Left ventricle myocardium inferior (tissue), 1 donor: Measurements from ENCODE around the gene MKRN1. TPM values are rescaled to one million over a fixed set of nuclear protein-coding genes. Genes with fewer than 3 reads are reported as not detected.
"Not testable (repeated sequence)": the region's sequence is repeated elsewhere in the genome, so short reads cannot be mapped to it uniquely, and the experiment has no call there.

Experiments used
- DNase-seq: peaks from one replicate; pipeline ENCODE4 v3.0.0-alpha.2; 2020
- H3K27ac ChIP-seq: fragments of 200-600 bp; replicated peaks from 2 replicates; pipeline ENCODE4 v1.8.0; 2021
- H3K27me3 ChIP-seq: fragments of 200-600 bp; 2 replicates; pipeline ENCODE4 v1.8.0; 2021; ENCODE audit warnings: low read depth
- H3K36me3 ChIP-seq: fragments of 200-600 bp; 2 replicates; pipeline ENCODE4 v1.8.0; 2021
- H3K4me1 ChIP-seq: fragments of 200-600 bp; 2 replicates; pipeline ENCODE4 v1.8.0; 2021
- H3K4me3 ChIP-seq: fragments of 200-600 bp; 2 replicates; pipeline ENCODE4 v1.8.0; 2021; ENCODE audit warnings: mild to moderate bottlenecking, moderate library complexity
- H3K9me3 ChIP-seq: fragments of 200-600 bp; replicated peaks from 2 replicates; pipeline ENCODE4 v1.8.0; 2021
- intact Hi-C: fragments of 100-400 bp; cut with micrococcal nuclease; formaldehyde crosslinking; loops from one replicate; pipeline ENCODE4 v1.11.0; 2022
- total RNA-seq: library from RNA; stranded (reverse); fragmentation: NEBNext Ultra II Directional; extraction: Animal tissue kit (Norgen Biotek cat#: 25700); gene quantifications from one replicate; pipeline ENCODE4 v1.2.1, GENCODE V29; 2021
- TF ChIP-seq, protein P1 (sequence below): fragments of 200-600 bp; IDR thresholded peaks from 2 replicates; pipeline ENCODE4 v1.8.0; 2021; ENCODE audit warnings: antibody characterized with exemption, mild to moderate bottlenecking, borderline replicate concordance
- donor health status: DM: no; HTN: yes; CAD: no; lungs with severe emphysema.

The MKRN1 gene
- total RNA-seq, 1 donor from 2014 or later = 90.0 TPM

- TF ChIP-seq, protein P1, sequence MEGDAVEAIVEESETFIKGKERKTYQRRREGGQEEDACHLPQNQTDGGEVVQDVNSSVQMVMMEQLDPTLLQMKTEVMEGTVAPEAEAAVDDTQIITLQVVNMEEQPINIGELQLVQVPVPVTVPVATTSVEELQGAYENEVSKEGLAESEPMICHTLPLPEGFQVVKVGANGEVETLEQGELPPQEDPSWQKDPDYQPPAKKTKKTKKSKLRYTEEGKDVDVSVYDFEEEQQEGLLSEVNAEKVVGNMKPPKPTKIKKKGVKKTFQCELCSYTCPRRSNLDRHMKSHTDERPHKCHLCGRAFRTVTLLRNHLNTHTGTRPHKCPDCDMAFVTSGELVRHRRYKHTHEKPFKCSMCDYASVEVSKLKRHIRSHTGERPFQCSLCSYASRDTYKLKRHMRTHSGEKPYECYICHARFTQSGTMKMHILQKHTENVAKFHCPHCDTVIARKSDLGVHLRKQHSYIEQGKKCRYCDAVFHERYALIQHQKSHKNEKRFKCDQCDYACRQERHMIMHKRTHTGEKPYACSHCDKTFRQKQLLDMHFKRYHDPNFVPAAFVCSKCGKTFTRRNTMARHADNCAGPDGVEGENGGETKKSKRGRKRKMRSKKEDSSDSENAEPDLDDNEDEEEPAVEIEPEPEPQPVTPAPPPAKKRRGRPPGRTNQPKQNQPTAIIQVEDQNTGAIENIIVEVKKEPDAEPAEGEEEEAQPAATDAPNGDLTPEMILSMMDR = no peak
- intact Hi-C loops = no loop called here
- H3K27ac ChIP-seq = no peak overlapping the region
- H3K4me1 ChIP-seq = no peaks in the 10 kb centered on the region
- H3K9me3 ChIP-seq = no peaks in the 10 kb centered on the region
- no peak for DNase-seq
- no peak overlapping the region for H3K4me3 ChIP-seq
- peaks cover 90% of the 10 kb centered on the region for H3K36me3 ChIP-seq
- no peaks in the 10 kb centered on the region for H3K27me3 ChIP-seq
These were observed 21.1 kb downstream of the MKRN1 start for GRCh38 chr7:140458201-140458600.

- no peaks in the 10 kb centered on the region for H3K9me3 ChIP-seq
- H3K27me3 ChIP-seq = no peaks in the 10 kb centered on the region
- no peak for DNase-seq
- TF ChIP-seq, protein P1 = no peak
- intact Hi-C loops = no loop called here
- H3K36me3 ChIP-seq = peaks cover 94% of the 10 kb centered on the region
- H3K4me1 ChIP-seq = no peaks in the 10 kb centered on the region
- no peak overlapping the region for H3K27ac ChIP-seq
- H3K4me3 ChIP-seq = no peak overlapping the region
These were observed 22.7 kb downstream of the MKRN1 start for GRCh38 chr7:140456551-140457051.

DNA sequence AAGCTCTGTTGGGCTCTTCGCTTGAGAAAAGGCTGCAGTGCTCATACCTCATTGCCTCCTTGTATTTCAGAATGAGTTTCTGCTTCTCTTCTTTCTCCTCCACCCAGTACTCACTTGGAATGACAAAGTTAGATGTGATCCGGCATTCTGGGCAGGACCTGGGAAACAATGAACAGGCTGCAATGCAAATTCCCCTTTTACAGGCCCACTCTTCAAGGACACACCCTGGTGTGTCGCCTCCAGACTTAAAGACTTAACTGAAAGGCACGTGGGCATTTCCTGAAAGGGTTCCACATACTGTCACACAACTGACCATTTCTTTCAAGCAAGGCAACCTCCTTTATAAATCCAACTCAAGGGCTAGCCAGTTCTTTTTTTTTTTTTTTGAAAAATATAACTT lies 23.6 kb downstream of the MKRN1 start:
- DNase-seq = no peak
- TF ChIP-seq, protein P1 = no peak
- intact Hi-C loops = no loop called here
- H3K4me1 ChIP-seq = no peaks in the 10 kb centered on the region
- no peaks in the 10 kb centered on the region for H3K9me3 ChIP-seq
- peaks cover 86% of the 10 kb centered on the region for H3K36me3 ChIP-seq
- no peak overlapping the region for H3K4me3 ChIP-seq
- no peak overlapping the region for H3K27ac ChIP-seq
- no peaks in the 10 kb centered on the region for H3K27me3 ChIP-seq

GRCh38 chr7:140454657-140455015 lies 24.7 kb downstream of the MKRN1 start:
- Histone ChIP-seq H3K27me3 (no peaks in the 10 kb centered on the region), H3K27ac (no peak overlapping the region), H3K9me3 (no peaks in the 10 kb centered on the region), H3K36me3 (peaks cover 77% of the 10 kb centered on the region), H3K4me1 (peaks cover 7% of the 10 kb centered on the region), H3K4me3 (no peak overlapping the region)
- DNase-seq = no peak
- TF ChIP-seq, protein P1 = no peak
- intact Hi-C loops = no loop called here

GRCh38 chr7:140453785-140454656 lies 25.3 kb downstream of the MKRN1 start:
- Histone ChIP-seq H3K36me3 (peaks cover 70% of the 10 kb centered on the region), H3K4me1 (peaks cover 12% of the 10 kb centered on the region)
- intact Hi-C loops, H3K27ac ChIP-seq, DNase-seq, H3K9me3 ChIP-seq, H3K27me3 ChIP-seq, H3K4me3 ChIP-seq: not testable (repeated sequence)

DNA sequence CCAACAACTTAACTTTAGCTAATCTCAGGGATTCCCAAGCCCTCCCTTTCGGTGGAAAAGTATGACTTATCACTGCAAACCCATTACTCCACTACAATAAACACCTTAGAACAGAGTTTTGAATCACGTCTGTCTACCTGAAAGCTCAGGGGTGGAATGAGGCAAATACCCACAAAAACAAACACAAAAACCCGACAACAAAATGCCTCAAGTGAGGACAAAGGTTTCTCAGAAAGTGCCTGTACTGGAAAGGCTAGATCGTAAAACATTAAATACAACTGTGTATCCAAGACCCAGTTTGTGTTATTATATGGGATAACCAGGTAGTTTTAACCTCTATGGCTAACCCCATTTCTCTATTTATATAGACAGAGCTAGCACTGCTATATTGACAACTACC lies 26.0 kb downstream of the MKRN1 start:
- peaks cover 12% of the 10 kb centered on the region for H3K4me1 ChIP-seq
- H3K36me3 ChIP-seq = peaks cover 63% of the 10 kb centered on the region
- TF ChIP-seq, protein P1 = no peak
- intact Hi-C loops = no loop called here
- no peak for DNase-seq
- H3K27me3 ChIP-seq = no peaks in the 10 kb centered on the region
- H3K9me3 ChIP-seq = no peaks in the 10 kb centered on the region
- no peak overlapping the region for H3K4me3 ChIP-seq
- no peak overlapping the region for H3K27ac ChIP-seq
